ENCODE measurements around the gene TOM1L2. TPM values are rescaled to one million over a fixed set of nuclear protein-coding genes. Genes with fewer than 3 reads are reported as not detected.

Gene TOM1L2
- total RNA-seq, 1 donor from 2014 or later = 10.0 TPM

DNA sequence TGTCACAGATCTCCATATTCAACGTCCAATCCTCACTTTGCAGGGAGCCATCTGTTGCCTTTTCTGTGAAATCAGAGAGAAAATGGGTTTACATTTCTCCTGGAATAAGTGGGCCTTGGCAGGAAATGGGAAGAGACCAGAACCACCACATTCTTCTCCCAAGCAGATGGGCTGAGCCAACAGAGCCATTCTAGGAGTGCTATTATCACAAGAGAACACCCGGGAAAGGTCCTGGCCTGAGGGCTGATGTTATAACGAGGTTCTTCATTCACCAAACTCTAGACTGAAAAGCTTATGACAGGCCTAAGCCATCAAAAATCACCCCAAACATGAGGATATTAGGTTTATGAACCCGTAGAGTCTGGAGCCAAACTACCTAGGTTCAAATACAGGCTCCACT is 64.7 kb downstream of the TOM1L2 start:
- Mint-ChIP-seq H3K4me3 (no peak overlapping the region), H3K4me1 (no peaks in the 10 kb centered on the region), H3K27me3 (no peaks in the 10 kb centered on the region), H3K9me3 (no peaks in the 10 kb centered on the region), H3K36me3 (ENCODE audit: low read depth) (peaks cover 5% of the 10 kb centered on the region), H3K27ac (no peak overlapping the region)
- intact Hi-C loops (cut with micrococcal nuclease) = no loop called here
- DNase-seq = no peak

DNA sequence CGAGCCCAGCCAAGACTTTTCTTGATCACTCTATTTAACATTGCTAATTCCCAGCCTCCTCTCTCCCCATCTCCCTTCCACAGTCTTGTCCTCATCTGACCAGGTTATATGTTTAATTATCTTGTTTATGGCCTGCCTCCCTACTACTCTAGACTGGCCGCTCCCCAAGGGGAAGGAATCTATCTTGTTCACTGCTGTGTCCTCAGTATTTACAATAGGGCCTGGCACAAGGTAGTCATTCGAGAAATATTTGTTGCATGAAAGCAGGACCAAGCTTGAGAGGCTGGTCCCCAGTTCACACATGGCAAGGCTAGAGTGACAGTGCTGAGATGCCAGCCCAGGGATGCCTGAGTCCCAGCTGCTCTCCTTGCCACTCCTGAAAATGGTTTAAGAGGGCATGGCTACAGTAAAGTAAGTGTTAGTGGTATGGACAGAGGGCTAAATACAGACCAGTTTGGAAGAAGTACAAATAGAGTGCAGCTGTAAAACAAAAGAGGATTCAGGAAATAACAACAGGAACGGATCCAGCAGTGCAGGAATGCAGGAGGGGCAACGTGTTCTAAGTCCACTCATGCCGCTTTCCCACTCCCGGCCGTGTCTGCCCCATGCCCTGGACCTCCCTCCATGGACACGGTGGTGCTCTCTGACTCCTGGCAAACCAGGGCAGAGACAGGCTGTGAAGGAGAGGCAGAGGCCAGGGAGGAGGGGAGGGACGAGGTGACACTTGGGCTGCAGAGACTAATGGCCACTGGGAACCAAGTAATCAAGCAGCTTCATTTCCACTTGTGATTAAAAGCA is 65.6 kb downstream of the TOM1L2 start:
- no peaks in the 10 kb centered on the region for H3K4me1 Mint-ChIP-seq
- no peaks in the 10 kb centered on the region for H3K9me3 Mint-ChIP-seq
- no peak overlapping the region for H3K27ac Mint-ChIP-seq
- no peaks in the 10 kb centered on the region for H3K27me3 Mint-ChIP-seq
- no peak for DNase-seq
- H3K36me3 Mint-ChIP-seq (ENCODE audit: low read depth) = peaks cover 5% of the 10 kb centered on the region
- no peak overlapping the region for H3K4me3 Mint-ChIP-seq
- intact Hi-C loops (cut with micrococcal nuclease) = no loop called here

DNA sequence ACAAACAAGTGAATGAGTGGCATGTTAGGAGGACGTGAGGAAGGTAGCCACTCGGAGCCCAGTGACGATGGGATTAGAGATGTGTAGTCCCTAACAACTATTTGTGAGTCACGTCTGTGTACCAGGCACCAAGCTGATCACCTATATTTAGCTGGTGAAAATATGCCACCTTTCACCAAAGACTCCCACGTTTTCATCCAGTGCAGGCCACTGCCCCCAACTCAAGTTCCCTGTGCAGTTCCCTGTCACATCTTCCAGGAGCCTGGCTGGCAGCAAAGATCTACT is 67.2 kb downstream of the TOM1L2 start:
- H3K27ac Mint-ChIP-seq = no peak overlapping the region
- intact Hi-C loops (cut with micrococcal nuclease) = no loop called here
- no peaks in the 10 kb centered on the region for H3K9me3 Mint-ChIP-seq
- no peak overlapping the region for H3K4me3 Mint-ChIP-seq
- no peak for DNase-seq
- no peaks in the 10 kb centered on the region for H3K4me1 Mint-ChIP-seq
- peaks cover 5% of the 10 kb centered on the region for H3K36me3 Mint-ChIP-seq (ENCODE audit: low read depth)
- no peaks in the 10 kb centered on the region for H3K27me3 Mint-ChIP-seq

DNA sequence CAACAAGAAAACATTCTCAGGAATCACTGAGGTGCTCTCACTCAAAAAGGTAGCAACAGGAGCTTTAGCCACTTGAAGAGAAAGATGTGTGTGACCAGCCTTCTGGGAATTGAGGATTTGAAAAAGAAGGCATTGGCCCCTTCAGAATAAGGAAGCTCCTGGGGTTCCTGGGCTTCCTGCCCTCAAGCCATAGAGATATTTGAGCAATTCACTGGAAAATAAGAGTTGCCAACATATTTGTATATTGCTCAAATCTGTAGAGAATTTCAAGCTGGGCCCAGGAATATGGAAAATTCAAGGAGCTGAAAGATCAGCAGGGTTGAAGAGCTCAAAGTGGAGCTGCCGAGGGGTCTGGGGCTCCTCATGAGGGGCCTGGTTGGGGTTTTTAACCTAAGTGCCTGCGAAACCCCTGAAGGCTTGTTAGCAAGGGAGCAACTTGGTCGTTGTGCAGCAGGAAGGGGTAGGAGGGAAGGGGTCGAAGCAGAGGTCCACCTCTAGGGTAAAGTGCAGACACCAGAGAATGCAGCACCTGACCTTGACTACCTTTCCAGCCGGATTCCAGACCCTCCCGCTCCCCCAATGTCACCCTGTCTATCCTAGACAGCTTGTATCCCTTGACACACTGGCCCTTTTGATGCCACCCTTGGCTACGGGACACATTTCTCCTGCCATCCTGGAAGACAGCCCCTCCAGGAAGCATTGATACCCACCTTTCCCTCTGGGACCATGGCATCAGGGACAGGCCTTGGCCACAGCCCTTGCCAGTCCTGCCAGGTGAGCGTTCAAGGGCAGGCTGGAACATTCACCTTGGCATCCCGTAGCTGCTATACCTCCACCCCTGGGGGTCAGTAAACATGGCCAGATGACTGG is 67.8 kb downstream of the TOM1L2 start:
- intact Hi-C loops (cut with micrococcal nuclease) = no loop called here
- peaks cover 5% of the 10 kb centered on the region for H3K36me3 Mint-ChIP-seq (ENCODE audit: low read depth)
- no peaks in the 10 kb centered on the region for H3K27me3 Mint-ChIP-seq
- no peak overlapping the region for H3K27ac Mint-ChIP-seq
- DNase-seq = no peak
- H3K4me1 Mint-ChIP-seq = no peaks in the 10 kb centered on the region
- H3K4me3 Mint-ChIP-seq = no peak overlapping the region
- H3K9me3 Mint-ChIP-seq = no peaks in the 10 kb centered on the region

DNA sequence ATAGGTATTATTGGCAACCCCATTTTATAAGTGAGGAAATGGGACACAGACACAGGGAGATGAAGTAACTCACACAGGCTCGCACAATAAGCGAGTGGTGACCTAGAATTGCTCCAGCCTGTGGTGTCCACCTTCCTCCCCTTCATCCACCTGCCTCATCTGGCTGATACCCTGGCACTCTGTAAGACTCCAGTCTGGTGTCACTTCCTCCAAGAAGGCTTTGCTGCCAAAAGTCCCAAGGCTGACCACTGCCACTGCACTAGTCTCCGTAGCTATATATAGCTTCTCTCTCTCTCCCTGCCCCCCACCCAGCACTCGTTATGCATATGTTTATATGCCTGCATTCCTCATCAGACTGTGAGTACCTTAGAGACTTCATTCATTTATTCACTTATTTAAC is 69.3 kb downstream of the TOM1L2 start:
- intact Hi-C loops (cut with micrococcal nuclease) = no loop called here
- no peaks in the 10 kb centered on the region for H3K4me1 Mint-ChIP-seq
- H3K27ac Mint-ChIP-seq = no peak overlapping the region
- no peaks in the 10 kb centered on the region for H3K9me3 Mint-ChIP-seq
- H3K4me3 Mint-ChIP-seq = no peak overlapping the region
- H3K27me3 Mint-ChIP-seq = no peaks in the 10 kb centered on the region
- H3K36me3 Mint-ChIP-seq (ENCODE audit: low read depth) = peaks cover 11% of the 10 kb centered on the region
- no peak for DNase-seq

DNA sequence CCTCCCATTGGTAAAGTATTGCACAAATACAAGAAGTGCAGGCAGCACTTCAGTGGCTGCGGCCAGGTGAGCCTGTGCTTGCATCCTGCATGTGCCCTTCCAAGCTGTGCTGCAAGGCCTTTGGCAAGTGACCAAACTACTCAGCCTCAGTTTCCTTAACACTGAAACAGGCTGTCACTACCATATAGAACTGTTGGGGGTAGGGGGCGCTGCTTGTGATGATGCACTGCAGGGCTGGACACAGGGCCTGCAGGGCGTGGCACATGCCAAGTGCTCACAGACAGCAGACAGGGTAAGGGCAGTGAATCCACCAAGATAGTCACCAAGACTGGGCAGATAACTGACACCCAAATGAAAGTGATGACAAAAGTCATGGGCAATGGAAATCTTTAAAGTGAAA is 69.8 kb downstream of the TOM1L2 start:
- no peak overlapping the region for H3K27ac Mint-ChIP-seq
- DNase-seq = no peak
- intact Hi-C loops (cut with micrococcal nuclease) = no loop called here

DNA sequence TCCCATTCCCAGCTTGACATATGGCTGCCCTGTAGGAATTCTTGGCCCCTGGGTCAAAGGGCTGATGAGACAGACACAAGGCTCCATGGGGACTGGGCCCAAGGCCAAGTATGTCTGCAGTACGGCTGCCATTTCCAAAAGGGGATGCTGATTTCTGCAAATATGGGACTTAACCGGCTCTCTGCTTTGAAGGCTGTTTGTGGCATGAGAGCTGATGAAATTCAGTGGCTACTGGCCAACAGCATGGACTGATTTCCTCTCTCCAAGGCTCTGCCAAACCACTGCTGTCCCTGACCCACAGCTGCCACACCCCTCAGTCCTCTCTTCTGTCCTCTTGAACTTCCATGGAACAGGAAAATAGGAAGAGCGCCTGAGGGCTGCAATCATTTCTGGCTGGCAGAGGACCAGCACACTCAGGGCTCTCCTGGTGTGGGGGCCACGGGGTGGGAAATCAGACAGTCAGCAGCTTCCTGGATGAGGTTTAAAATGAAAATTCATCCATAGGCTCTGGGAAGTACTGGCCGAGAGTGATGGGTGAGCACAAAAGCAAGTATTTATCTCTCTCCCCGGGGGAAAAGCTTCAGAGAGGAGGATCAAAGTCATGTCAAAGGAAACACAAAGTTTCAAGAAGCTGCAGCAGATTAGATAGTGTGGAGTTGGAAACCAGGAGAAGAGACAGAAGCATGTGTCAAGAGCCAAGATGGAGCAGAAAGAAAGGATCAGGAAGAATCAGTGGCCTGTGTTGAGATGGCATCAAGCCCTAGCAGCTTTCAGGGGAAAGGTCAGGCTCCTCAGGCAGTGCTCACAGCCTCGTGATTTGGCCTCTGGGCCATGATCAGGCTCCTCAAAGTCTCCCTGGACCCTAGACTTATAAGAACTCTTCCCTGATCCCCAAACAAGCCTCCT is 71.3 kb downstream of the TOM1L2 start:
- intact Hi-C loops (cut with micrococcal nuclease) = no loop called here
- Mint-ChIP-seq H3K9me3 (no peaks in the 10 kb centered on the region), H3K4me1 (peaks cover 2% of the 10 kb centered on the region), H3K27me3 (no peaks in the 10 kb centered on the region), H3K36me3 (ENCODE audit: low read depth) (peaks cover 12% of the 10 kb centered on the region), H3K4me3 (no peak overlapping the region), H3K27ac (no peak overlapping the region)
- no peak for DNase-seq

More for the DNA sequence above, 69.8 kb downstream of the TOM1L2 start:
- Mint-ChIP-seq H3K36me3 (ENCODE audit: low read depth) (peaks cover 11% of the 10 kb centered on the region), H3K9me3 (no peaks in the 10 kb centered on the region), H3K27me3 (no peaks in the 10 kb centered on the region), H3K4me3 (no peak overlapping the region), H3K4me1 (peaks cover 2% of the 10 kb centered on the region)

DNA sequence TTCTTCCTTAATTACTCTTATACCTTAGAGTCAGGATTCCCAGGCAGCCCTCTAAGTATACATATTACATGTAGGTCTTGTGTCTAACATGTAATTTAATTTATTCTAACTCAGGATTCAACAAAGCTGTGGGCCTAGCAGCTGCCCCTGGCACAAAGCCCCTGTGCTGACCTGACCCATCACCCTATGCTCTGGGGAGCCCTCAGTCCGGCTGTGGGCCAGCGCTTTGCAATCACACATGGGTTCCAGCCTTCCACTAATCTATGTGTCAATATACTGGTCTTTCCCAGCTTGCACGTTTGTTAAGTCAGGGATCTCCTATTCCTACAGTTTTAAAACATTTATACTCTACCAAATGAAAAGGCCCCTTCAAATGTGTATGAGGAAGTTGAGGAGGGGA is 72.7 kb downstream of the TOM1L2 start:
- intact Hi-C loops (cut with micrococcal nuclease) = no loop called here
- Mint-ChIP-seq H3K9me3 (no peaks in the 10 kb centered on the region), H3K27me3 (no peaks in the 10 kb centered on the region), H3K27ac (no peak overlapping the region), H3K36me3 (ENCODE audit: low read depth) (peaks cover 12% of the 10 kb centered on the region), H3K4me3 (no peak overlapping the region), H3K4me1 (peaks cover 2% of the 10 kb centered on the region)
- DNase-seq = no peak

DNA sequence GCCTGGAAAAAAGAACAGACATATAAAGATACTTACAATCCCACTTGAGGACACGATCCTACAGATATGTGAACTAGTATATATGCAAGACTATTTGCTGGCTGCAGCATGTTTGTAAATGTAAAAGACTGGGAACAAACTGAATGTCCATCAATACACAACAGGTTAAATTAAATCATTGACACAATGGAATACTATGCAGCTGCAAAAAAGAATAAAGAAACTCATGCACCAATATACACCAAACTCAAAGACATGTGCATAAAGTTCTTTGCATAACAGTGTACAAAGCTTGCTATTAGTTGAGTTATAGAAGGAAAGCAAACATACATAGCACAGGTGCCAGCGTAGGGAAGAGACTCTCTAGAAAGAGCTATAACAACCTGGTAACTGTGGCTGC is 73.5 kb downstream of the TOM1L2 start:
- Mint-ChIP-seq H3K36me3 (ENCODE audit: low read depth) (peaks cover 12% of the 10 kb centered on the region), H3K4me1 (peaks cover 2% of the 10 kb centered on the region), H3K4me3 (no peak overlapping the region), H3K27ac (no peak overlapping the region), H3K27me3 (no peaks in the 10 kb centered on the region), H3K9me3 (no peaks in the 10 kb centered on the region)
- DNase-seq = no peak
- intact Hi-C loops (cut with micrococcal nuclease) = no loop called here

DNA sequence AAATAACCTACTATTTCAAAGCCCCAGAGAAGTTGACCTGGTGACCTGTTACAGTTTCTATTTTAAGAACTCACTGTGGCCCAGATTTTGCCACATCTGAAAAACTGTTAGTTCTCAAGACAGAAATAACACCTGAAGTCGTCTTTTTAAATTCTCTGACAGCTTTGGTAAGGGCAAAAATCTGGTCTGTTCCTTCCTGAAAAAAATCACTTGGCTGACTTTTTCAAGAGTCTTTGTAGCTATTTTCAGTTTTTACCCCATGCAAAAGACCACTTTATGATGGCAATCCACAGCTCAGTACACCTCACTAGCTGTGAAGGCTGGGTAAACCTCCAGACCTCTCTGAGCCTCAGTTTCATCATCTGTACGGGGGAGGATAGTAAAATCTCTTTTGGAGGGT is 74.8 kb downstream of the TOM1L2 start:
- H3K9me3 Mint-ChIP-seq = no peaks in the 10 kb centered on the region
- no peaks in the 10 kb centered on the region for H3K27me3 Mint-ChIP-seq
- DNase-seq = no peak
- no peak overlapping the region for H3K4me3 Mint-ChIP-seq
- no peak overlapping the region for H3K27ac Mint-ChIP-seq
- peaks cover 15% of the 10 kb centered on the region for H3K36me3 Mint-ChIP-seq (ENCODE audit: low read depth)
- peaks cover 2% of the 10 kb centered on the region for H3K4me1 Mint-ChIP-seq
- intact Hi-C loops (cut with micrococcal nuclease) = no loop called here

DNA sequence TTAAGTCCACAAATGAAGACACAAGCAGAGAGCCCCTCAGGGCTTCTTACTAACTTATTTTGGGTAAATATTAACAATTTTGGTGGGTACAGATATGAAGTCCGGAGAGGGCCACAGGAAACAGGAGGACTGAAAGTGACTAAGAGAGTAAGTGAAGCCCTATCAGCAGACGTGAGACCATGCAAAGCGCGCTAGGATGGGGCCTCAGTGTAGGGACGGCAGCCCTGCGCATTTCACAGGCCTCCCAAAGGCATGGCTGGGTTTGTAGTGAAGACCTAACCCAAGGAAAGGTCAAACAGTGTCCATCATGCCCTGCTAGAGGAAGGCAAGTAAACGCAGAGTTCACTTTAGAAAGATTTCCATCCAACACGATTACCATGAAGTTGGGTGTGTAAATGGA is 75.5 kb downstream of the TOM1L2 start:
- H3K27me3 Mint-ChIP-seq = no peaks in the 10 kb centered on the region

DNA sequence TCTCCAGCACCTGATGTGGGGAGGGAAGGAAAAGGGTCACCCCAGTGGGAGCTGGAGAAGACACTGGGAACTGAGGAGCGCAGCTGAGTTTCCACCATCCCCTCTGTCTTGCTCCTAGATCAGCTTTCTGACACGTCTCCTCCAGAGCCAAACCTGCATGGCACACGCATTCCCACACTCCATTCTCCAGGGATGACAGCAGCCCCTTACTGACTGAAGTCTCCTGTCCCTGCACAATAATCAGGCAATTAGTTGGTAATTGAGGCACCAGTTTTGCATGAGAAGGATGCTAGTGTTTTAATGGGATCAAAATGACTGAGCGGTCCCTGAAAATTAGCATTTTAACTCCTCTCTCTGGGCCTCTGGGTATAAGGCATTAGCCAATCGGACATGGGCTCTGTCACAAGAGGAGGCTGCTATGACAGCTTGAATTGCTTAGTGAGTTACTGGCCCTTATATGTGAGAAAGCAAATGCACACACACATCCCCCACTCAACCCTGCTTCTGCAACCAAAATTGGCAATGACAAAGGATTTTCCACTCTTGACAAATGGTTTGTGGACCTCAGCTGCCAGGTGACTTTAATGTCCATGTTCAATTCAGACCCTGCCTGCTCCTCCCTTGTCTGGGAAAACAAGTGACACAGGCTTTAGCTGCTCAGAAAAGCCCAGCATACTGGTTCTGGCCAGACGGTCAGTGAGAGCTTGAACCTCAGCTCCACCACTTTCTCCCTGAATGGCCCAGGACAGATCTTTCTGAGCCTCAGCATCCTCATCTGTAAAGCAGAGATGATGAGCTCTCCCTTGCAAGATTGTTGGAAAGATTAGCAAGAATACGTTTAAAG is 78.2 kb downstream of the TOM1L2 start:
- H3K9me3 Mint-ChIP-seq = no peaks in the 10 kb centered on the region
- DNase-seq = no peak
- H3K27me3 Mint-ChIP-seq = no peaks in the 10 kb centered on the region
- peaks cover 5% of the 10 kb centered on the region for H3K4me1 Mint-ChIP-seq
- H3K27ac Mint-ChIP-seq = no peak overlapping the region
- intact Hi-C loops (cut with micrococcal nuclease) = no loop called here
- H3K36me3 Mint-ChIP-seq (ENCODE audit: low read depth) = peaks cover 18% of the 10 kb centered on the region
- no peak overlapping the region for H3K4me3 Mint-ChIP-seq

More for the DNA sequence above, 75.5 kb downstream of the TOM1L2 start:
- Mint-ChIP-seq H3K4me3 (no peak overlapping the region), H3K36me3 (ENCODE audit: low read depth) (peaks cover 15% of the 10 kb centered on the region), H3K27ac (no peak overlapping the region), H3K9me3 (no peaks in the 10 kb centered on the region), H3K4me1 (peaks cover 2% of the 10 kb centered on the region)
- intact Hi-C loops (cut with micrococcal nuclease) = no loop called here
- no peak for DNase-seq

DNA sequence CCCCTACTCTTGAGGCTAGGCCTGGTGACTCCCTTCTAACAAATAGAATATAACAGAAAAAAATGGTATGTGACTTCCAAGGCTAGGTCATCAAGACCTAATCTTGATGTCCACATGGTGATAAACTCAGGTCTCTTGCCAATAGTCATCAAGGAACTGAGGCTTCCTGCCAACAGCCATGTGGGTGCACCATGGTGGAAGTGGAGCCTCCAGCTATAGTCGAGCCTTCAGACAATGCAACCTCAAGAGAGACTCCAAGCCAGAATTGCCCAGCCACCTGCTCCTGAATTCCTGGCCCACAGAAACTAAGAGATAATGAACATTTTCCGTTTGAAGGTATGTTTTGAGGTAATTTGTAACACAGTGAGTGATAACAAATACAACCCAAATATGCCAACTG is 79.5 kb downstream of the TOM1L2 start:
- no peak for DNase-seq
- Mint-ChIP-seq H3K27ac (no peak overlapping the region), H3K27me3 (no peaks in the 10 kb centered on the region), H3K36me3 (ENCODE audit: low read depth) (peaks cover 11% of the 10 kb centered on the region), H3K4me3 (no peak overlapping the region), H3K9me3 (no peaks in the 10 kb centered on the region), H3K4me1 (peaks cover 5% of the 10 kb centered on the region)
- intact Hi-C loops (cut with micrococcal nuclease) = no loop called here
